Keratinocyte (primary cell): ENCODE results near the gene MYH10. TPM values are rescaled to one million over a fixed set of nuclear protein-coding genes. Genes with fewer than 3 reads are reported as not detected.

Experiments used
- DNase-seq: peaks from one replicate; pipeline ENCODE4 v3.0.0-alpha.2; 2011; ENCODE audit warnings: low read depth, missing footprints, low spot score
- FAIRE-seq: peaks from 2 replicates; lab custom pipeline; 2011; peaks lifted over from hg19 to GRCh38; lab: Jason Lieb, UNC
- H2AFZ ChIP-seq: 2 replicates; pipeline ENCODE4 v1.6.0; 2012; ENCODE audit warnings: low read length, control low read depth, inconsistent platforms; ENCODE audit not compliant: control insufficient read depth
- H3K27ac ChIP-seq: 2 replicates; pipeline ENCODE4 v1.5.1; 2011; ENCODE audit warnings: low read length; ENCODE audit not compliant: control insufficient read depth, insufficient read depth
- H3K27me3 ChIP-seq: 3 replicates; pipeline ENCODE4 v1.6.0; 2011; ENCODE audit warnings: low read length; ENCODE audit not compliant: control insufficient read depth, insufficient read depth; ENCODE audit errors: extremely low read depth
- H3K36me3 ChIP-seq, 2 experiments: 2 replicates in 1 of 2; 3 replicates in 1 of 2; pipeline ENCODE4 v1.5.1; 2011; ENCODE audit warnings: low read length in 2 of 2, mild to moderate bottlenecking in 1 of 2; ENCODE audit not compliant: control insufficient read depth in 2 of 2, insufficient read depth in 2 of 2; ENCODE audit errors: extremely low read depth in 1 of 2
- H3K4me1 ChIP-seq: 3 replicates; pipeline ENCODE4 v1.5.1; 2011; ENCODE audit warnings: low read length; ENCODE audit not compliant: control insufficient read depth, insufficient read depth; ENCODE audit errors: extremely low read depth
- H3K4me2 ChIP-seq: 3 replicates; pipeline ENCODE4 v1.6.0; 2011; ENCODE audit warnings: low read depth, low read length; ENCODE audit not compliant: control insufficient read depth, insufficient read depth; ENCODE audit errors: extremely low read depth
- H3K4me3 ChIP-seq, 3 experiments: fragments of 200-600 bp in 1 of 3; sonication (generic) in 1 of 3; 2 replicates in 2 of 3; 3 replicates in 1 of 3; pipeline ENCODE4 v1.5.1; 2011 to 2016; ENCODE audit warnings: low read length in 3 of 3, mild to moderate bottlenecking in 3 of 3, control low read depth in 2 of 3, inconsistent platforms in 1 of 3, low read depth in 1 of 3, mixed read lengths in 1 of 3, mixed run types in 1 of 3, moderate library complexity in 1 of 3; ENCODE audit not compliant: control insufficient read depth in 2 of 3, insufficient read depth in 2 of 3; ENCODE audit errors: extremely low read depth in 1 of 3
- H3K79me2 ChIP-seq: 2 replicates; pipeline ENCODE4 v1.6.0; 2012; ENCODE audit warnings: low read length; ENCODE audit not compliant: control insufficient read depth, insufficient read depth
- H3K9ac ChIP-seq: 3 replicates; pipeline ENCODE4 v1.6.0; 2011; ENCODE audit warnings: low read length; ENCODE audit not compliant: control insufficient read depth, insufficient read depth; ENCODE audit errors: extremely low read depth
- H3K9me1 ChIP-seq: 3 replicates; pipeline ENCODE4 v1.6.0; 2011; ENCODE audit warnings: low read length; ENCODE audit not compliant: control insufficient read depth, insufficient read depth; ENCODE audit errors: extremely low read depth
- H3K9me3 ChIP-seq: 2 replicates; pipeline ENCODE4 v1.5.1; 2012; ENCODE audit warnings: low read depth, low read length; ENCODE audit not compliant: control insufficient read depth
- H4K20me1 ChIP-seq: 3 replicates; pipeline ENCODE4 v1.6.0; 2011; ENCODE audit warnings: low read length; ENCODE audit not compliant: control insufficient read depth, insufficient read depth; ENCODE audit errors: extremely low read depth
- CTCF ChIP-seq, 3 experiments: IDR thresholded peaks in 1 of 3; conservative IDR thresholded peaks in 1 of 3; optimal IDR thresholded peaks in 1 of 3; 2 replicates in 2 of 3; 3 replicates in 1 of 3; pipeline versions ENCODE3 to v1.5.1; 2011; ENCODE audit warnings: low read length in 3 of 3, mild to moderate bottlenecking in 3 of 3, moderate library complexity in 2 of 3, control low read depth in 1 of 3, inconsistent platforms in 1 of 3; ENCODE audit not compliant: insufficient read depth in 2 of 3; ENCODE audit errors: extremely low read depth in 1 of 3
- EZH2 ChIP-seq: IDR thresholded peaks from one replicate; pipeline ENCODE4 v1.6.1; 2012; ENCODE audit warnings: inconsistent platforms, mild to moderate bottlenecking, low read length, moderate library complexity
- dilution Hi-C: fragments of 300-500 bp; cut with MboI; formaldehyde crosslinking; loops from one replicate; pipeline ENCODE4 v1.7.0; 2020; ENCODE audit warnings: low sequenced_read_pairs; ENCODE audit not compliant: extremely low pct_ligation_motif_present
- polyA plus RNA-seq, 5 experiments: library from polyadenylated mRNA; depleted of rRNA in 3 of 5; stranded (reverse) in 3 of 5; stranded (forward) in 1 of 5; unstranded in 1 of 5; fragments of >200 nt; gene quantifications; 1 replicate in 1 of 5; 2 replicates in 3 of 5; 3 replicates in 1 of 5; pipeline versions ENCODE4 v1.2.1 to v1.2.3, GENCODE V29; 2011 to 2012; ENCODE audit warnings: missing spikeins in 2 of 5, low read depth in 1 of 5, low replicate concordance in 1 of 5

Gene MYH10
- polyA plus RNA-seq, 1 donor (not counting 4 experiments of a cell fraction or from before 2014, with no cell fraction given) = 21.2 TPM

- TF ChIP-seq EZH2 = no peak
- no peak for TF ChIP-seq CTCF (optimal IDR thresholded peaks at IDR 0.05 in 1 of 3, IDR thresholded peaks at IDR 0.05 in 1 of 3, conservative IDR thresholded peaks at IDR 0.05 in 1 of 3; ENCODE audit: extremely low read depth in 1 of 3, insufficient read depth in 2 of 3, low read length in 3 of 3)
- Histone ChIP-seq H2AFZ (no peak overlapping the region), H3K27ac (no peak overlapping the region), H3K36me3 (peaks cover 0 to 3% of the 10 kb centered on the region in 2 experiments), H4K20me1 (no peaks in the 10 kb centered on the region), H3K27me3 (no peaks in the 10 kb centered on the region), H3K79me2 (no peaks in the 10 kb centered on the region), H3K9me1 (no peaks in the 10 kb centered on the region), H3K9me3 (no peaks in the 10 kb centered on the region), H3K4me1 (no peaks in the 10 kb centered on the region), H3K9ac (no peak overlapping the region), H3K4me3 (no peak overlapping the region), H3K4me2 (no peak overlapping the region)
- dilution Hi-C loops = no loop called here
- no peak for DNase-seq
- no peak for FAIRE-seq
Observed at GRCh38 chr17:8598913-8599312, 31.6 kb downstream of the MYH10 start.

GRCh38 chr17:8593830-8594229 lies 36.7 kb downstream of the MYH10 start:
- DNase-seq (no peak), FAIRE-seq (no peak)
- no peak overlapping the region for H3K4me2 ChIP-seq
- no peak overlapping the region for H3K27ac ChIP-seq
- no peaks in the 10 kb centered on the region for H3K4me1 ChIP-seq
- no peak overlapping the region for H3K9ac ChIP-seq
- no peak overlapping the region for H2AFZ ChIP-seq
- H4K20me1 ChIP-seq = no peaks in the 10 kb centered on the region
- no peaks in the 10 kb centered on the region for H3K9me1 ChIP-seq
- no peaks in the 10 kb centered on the region for H3K9me3 ChIP-seq
- H3K27me3 ChIP-seq = no peaks in the 10 kb centered on the region
- H3K4me3 ChIP-seq = no peak overlapping the region
- H3K79me2 ChIP-seq = peaks cover 7% of the 10 kb centered on the region
- no peaks in the 10 kb centered on the region for H3K36me3 ChIP-seq
- no peak for TF ChIP-seq CTCF (optimal IDR thresholded peaks at IDR 0.05 in 1 of 3, IDR thresholded peaks at IDR 0.05 in 1 of 3, conservative IDR thresholded peaks at IDR 0.05 in 1 of 3; ENCODE audit: extremely low read depth in 1 of 3, insufficient read depth in 2 of 3, low read length in 3 of 3)
- no peak for TF ChIP-seq EZH2
- dilution Hi-C loops = no loop called here
